Muscle layer of colon (tissue), 2 donors: Measurements from ENCODE around the gene ZNF850.
A peak's percentile ranks its signal among the peaks of the same experiment; 100 is the strongest.

Experiments
- H3K27ac ChIP-seq: one replicate; pipeline ENCODE4 v1.7.0; 2013; ENCODE audit warnings: low read depth, mild to moderate bottlenecking, low read length, moderate library complexity
- H3K27me3 ChIP-seq, 2 donors: one replicate each; pipeline ENCODE4 v1.7.0; 2013; ENCODE audit warnings: low read length in 2 of 2, mild to moderate bottlenecking in 2 of 2; ENCODE audit not compliant: insufficient read depth in 2 of 2, control insufficient read depth in 1 of 2
- H3K36me3 ChIP-seq: one replicate; pipeline ENCODE4 v1.7.0; 2013; ENCODE audit warnings: mild to moderate bottlenecking, low read length; ENCODE audit not compliant: insufficient read depth
- H3K4me1 ChIP-seq: one replicate; pipeline ENCODE4 v1.7.0; 2013; ENCODE audit warnings: mild to moderate bottlenecking, low read length; ENCODE audit not compliant: insufficient read depth
- H3K4me3 ChIP-seq, 2 donors: one replicate each; pipeline ENCODE4 v1.7.0; 2013; ENCODE audit warnings: low read length in 2 of 2, low read depth in 1 of 2, mild to moderate bottlenecking in 1 of 2, moderate library complexity in 1 of 2
- H3K9ac ChIP-seq: one replicate; pipeline ENCODE4 v1.7.0; 2013; ENCODE audit warnings: low read length
- H3K9me3 ChIP-seq: one replicate; pipeline ENCODE4 v1.7.0; 2013; ENCODE audit warnings: mild to moderate bottlenecking, low read length
- donor health status: abdominal sarcoma.
- donor health status: Adenocarcinoma of cecum.

ZNF850 gene

GRCh38 chr19:36687214-36688056, 85.2 kb downstream of the ZNF850 start, which contains the start of gene ZNF567:
Gene ZNF567 (plus strand): TSS chr19:36687612. CDS start chr19:36694868, 7,256 bp downstream.
- peaks cover 16% of the 10 kb centered on the region for H3K4me1 ChIP-seq
- H3K4me3 ChIP-seq: peak within 1 kb of the TSS; percentile 82 to 97
- no peaks in the 10 kb centered on the region for H3K9me3 ChIP-seq
- H3K9ac ChIP-seq: peak within 1 kb of the TSS; percentile 75
- peak within 1 kb of the TSS; percentile 61 for H3K27ac ChIP-seq
- H3K36me3 ChIP-seq: peaks cover 30% of the 10 kb centered on the region
- H3K27me3 ChIP-seq: no peaks in the 10 kb centered on the region

DNA sequence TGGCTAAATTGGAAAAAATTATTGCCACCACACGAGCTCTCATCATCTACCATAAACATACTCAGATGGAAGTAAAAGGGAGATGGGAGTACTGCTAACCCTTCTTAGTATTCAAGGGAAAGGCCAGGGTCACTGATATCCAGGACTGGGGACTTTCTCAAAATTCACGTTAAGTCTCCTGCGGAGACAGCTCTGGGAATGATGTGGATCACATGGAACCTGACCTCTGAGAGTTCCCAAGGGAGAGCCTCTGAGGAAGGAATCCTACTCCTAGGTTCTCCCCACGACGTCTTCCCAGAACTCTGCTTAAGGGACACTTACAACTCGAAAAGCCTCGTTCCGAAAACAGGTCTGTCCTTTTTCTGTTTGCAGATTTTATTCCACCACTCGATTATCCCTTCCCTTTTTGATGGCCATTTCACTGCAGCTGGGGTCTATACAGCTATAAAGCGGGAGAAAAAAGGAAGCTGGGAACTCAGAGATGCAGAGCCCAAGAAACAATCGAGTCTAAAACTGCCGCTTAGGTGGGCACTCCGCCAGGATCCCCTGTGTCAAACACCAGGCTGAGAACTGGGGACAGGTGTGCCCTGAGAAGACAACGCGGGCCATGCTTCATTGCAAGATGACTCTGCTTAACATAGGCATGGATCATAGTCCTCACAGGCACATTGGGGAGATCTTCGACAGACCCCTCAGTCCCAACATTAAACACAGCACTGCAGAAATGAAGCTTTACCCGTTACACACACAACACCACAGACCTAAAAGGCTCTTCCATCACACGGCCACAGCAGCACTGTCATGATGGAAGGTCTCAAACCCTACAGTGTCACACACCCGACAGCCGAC, 86.0 kb downstream of the ZNF850 start:
- Histone ChIP-seq H3K27me3 (no peaks in the 10 kb centered on the region), H3K9me3 (no peaks in the 10 kb centered on the region), H3K9ac (peak overlapping the region; percentile 75), H3K4me3 (peak overlapping the region; percentile 82 to 97), H3K27ac (peak overlapping the region; percentile 61), H3K4me1 (peaks cover 16% of the 10 kb centered on the region), H3K36me3 (peaks cover 22% of the 10 kb centered on the region)

DNA sequence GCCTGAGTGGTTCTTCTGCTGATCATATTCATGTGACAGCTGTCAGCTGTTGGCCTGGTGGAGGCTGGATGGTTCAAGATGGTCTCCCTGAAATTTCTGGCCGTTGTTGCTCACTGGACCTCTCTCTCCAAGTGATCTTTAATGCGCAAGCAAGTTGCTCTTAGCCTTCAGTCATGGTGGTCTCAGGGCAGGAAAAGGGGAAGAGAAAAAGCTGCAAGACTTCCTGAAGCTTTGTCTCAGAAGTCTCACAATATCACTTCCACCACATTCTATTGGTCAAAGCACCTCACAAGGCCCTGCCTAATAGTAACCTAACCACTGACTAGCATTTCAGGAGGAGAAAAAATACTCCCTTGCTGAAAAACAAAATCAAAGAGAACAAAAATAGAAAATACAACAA, 86.8 kb downstream of the ZNF850 start:
- peaks cover 16% of the 10 kb centered on the region for H3K36me3 ChIP-seq
- H3K27me3 ChIP-seq: no peaks in the 10 kb centered on the region
- H3K4me3 ChIP-seq: no peak overlapping the region
- H3K27ac ChIP-seq: no peak overlapping the region
- peaks cover 16% of the 10 kb centered on the region for H3K4me1 ChIP-seq
- no peak overlapping the region for H3K9ac ChIP-seq
- H3K9me3 ChIP-seq: no peaks in the 10 kb centered on the region

- Histone ChIP-seq H3K27ac (no peak overlapping the region), H3K36me3 (no peaks in the 10 kb centered on the region), H3K9me3 (no peaks in the 10 kb centered on the region)
Measured at GRCh38 chr19:36679455-36679854, 93.2 kb downstream of the ZNF850 start.

DNA sequence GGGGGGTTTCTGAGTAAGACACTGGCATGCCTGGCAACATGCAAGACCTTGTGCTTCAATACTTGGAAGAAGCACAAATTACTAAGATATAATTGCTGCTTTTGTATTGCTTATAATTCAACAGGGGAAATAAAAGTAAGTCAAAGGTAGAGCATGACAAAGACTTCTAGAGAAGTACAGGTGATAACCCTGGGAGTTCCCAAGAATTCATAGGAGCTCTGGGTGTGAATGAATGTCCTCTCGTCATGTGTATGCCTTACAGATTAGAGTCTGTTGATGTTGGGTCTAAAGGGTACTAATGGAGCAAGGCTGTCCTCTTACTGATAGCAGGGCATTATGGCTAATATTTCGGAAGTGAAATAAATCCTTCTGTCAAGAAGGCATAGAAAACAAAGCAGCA, 98.4 kb downstream of the ZNF850 start:
- Histone ChIP-seq H3K4me1 (no peaks in the 10 kb centered on the region), H3K9ac (no peak overlapping the region), H3K9me3 (peaks cover 9% of the 10 kb centered on the region), H3K27ac (no peak overlapping the region), H3K36me3 (no peaks in the 10 kb centered on the region), H3K27me3 (no peaks in the 10 kb centered on the region), H3K4me3 (no peak overlapping the region)

More at GRCh38 chr19:36679455-36679854, 93.2 kb downstream of the ZNF850 start:
- Histone ChIP-seq H3K27me3 (no peaks in the 10 kb centered on the region), H3K9ac (no peak overlapping the region), H3K4me3 (no peak overlapping the region), H3K4me1 (no peaks in the 10 kb centered on the region)

GRCh38 chr19:36672368-36672767, 100.2 kb downstream of the ZNF850 start:
- Histone ChIP-seq H3K36me3 (no peaks in the 10 kb centered on the region), H3K4me3 (no peak overlapping the region), H3K9ac (no peak overlapping the region), H3K27me3 (no peaks in the 10 kb centered on the region), H3K4me1 (peaks cover 7% of the 10 kb centered on the region), H3K9me3 (peaks cover 9% of the 10 kb centered on the region), H3K27ac (no peak overlapping the region)

GRCh38 chr19:36668646-36669045, 104.0 kb downstream of the ZNF850 start:
- Histone ChIP-seq H3K4me1 (peaks cover 13% of the 10 kb centered on the region), H3K27me3 (no peaks in the 10 kb centered on the region), H3K9ac (no peak overlapping the region), H3K36me3 (peaks cover 12% of the 10 kb centered on the region), H3K27ac (no peak overlapping the region), H3K4me3 (peak overlapping the region in 1 of 2 donors; percentile 26), H3K9me3 (peaks cover 6% of the 10 kb centered on the region)

DNA sequence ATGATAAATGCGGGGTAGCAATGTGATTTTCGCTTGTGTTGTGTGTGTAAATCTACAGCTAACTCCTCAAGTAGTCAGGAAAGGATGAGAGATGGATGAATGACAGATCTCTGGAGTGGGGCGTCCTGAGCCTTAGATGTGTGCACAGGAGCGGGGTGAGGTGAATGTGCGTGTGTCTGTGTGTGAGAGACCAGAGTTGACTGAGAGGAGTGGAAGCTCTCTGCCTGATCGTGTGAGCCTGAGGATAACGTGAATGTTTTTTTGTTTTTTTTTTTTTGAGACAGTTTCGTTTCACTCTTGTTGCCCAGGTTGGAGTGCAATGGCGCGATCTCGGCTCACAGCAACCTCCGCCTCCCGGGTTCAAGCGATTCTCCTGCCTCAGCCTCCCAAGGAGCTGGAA, 106.8 kb downstream of the ZNF850 start:
- no peaks in the 10 kb centered on the region for H3K9me3 ChIP-seq
- H3K27ac ChIP-seq: no peak overlapping the region
- H3K27me3 ChIP-seq: no peaks in the 10 kb centered on the region
- H3K4me1 ChIP-seq: peaks cover 13% of the 10 kb centered on the region
- peaks cover 12% of the 10 kb centered on the region for H3K36me3 ChIP-seq
- peak overlapping the region; percentile 67 to 99 for H3K4me3 ChIP-seq
- H3K9ac ChIP-seq: no peak overlapping the region
